MM.1S (cell line): Measurements from ENCODE around the gene TTF2.

ENCODE experiments used
- EZH2phosphoT487 ChIP-seq: fragments of 300-600 bp; sonication (generic); IDR thresholded peaks from 2 replicates; pipeline ENCODE4 v1.6.1; 2018; ENCODE audit warnings: antibody characterized with exemption, low read length
- TF ChIP-seq, protein P1 (sequence below): fragments of 300-600 bp; sonication (generic); IDR thresholded peaks from 2 replicates; pipeline ENCODE4 v1.5.1; 2016; ENCODE audit warnings: antibody characterized with exemption, low read length, mixed read lengths

- TF ChIP-seq, protein P1, sequence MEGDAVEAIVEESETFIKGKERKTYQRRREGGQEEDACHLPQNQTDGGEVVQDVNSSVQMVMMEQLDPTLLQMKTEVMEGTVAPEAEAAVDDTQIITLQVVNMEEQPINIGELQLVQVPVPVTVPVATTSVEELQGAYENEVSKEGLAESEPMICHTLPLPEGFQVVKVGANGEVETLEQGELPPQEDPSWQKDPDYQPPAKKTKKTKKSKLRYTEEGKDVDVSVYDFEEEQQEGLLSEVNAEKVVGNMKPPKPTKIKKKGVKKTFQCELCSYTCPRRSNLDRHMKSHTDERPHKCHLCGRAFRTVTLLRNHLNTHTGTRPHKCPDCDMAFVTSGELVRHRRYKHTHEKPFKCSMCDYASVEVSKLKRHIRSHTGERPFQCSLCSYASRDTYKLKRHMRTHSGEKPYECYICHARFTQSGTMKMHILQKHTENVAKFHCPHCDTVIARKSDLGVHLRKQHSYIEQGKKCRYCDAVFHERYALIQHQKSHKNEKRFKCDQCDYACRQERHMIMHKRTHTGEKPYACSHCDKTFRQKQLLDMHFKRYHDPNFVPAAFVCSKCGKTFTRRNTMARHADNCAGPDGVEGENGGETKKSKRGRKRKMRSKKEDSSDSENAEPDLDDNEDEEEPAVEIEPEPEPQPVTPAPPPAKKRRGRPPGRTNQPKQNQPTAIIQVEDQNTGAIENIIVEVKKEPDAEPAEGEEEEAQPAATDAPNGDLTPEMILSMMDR: no peak
- TF ChIP-seq EZH2phosphoT487: no peak
Measured at GRCh38 chr1:117084231-117084630, 24.1 kb downstream of the TTF2 start.
